HG02798 (cell line): ENCODE data around the gene TMEM238L.

Source experiments
- ATAC-seq: cut with Tn5 transposase; IDR thresholded peaks from one replicate; pipeline ENCODE4 v1.9.1; 2021; ENCODE audit warnings: mild to moderate bottlenecking; ENCODE audit not compliant: unreplicated experiment, poor library complexity

Gene TMEM238L

GRCh38 chr17:10777131-10777807 is 26.6 kb downstream of the TMEM238L start:
- no peak for ATAC-seq

DNA sequence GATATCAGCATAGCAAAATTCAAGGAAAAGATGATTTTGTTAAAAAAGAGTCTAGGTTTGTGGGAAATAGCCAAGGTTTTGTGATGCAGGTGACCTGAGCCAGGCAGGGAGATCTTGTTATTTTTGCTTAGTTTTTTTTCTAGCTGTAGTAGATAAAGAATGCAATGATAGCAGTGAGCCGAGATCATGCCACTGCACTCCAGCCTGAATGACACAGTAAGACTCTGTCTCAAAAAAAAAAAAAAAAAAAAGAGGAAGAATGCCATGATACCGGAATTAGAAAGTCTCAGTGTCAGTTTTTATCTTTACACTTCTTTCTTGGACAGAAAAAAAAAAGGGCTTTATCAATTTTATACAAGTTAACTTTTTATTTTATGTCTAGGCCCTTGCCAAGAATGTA is 27.5 kb downstream of the TMEM238L start:
- ATAC-seq = no peak

GRCh38 chr17:10775740-10776356 is 28.1 kb downstream of the TMEM238L start:
- no peak for ATAC-seq

DNA sequence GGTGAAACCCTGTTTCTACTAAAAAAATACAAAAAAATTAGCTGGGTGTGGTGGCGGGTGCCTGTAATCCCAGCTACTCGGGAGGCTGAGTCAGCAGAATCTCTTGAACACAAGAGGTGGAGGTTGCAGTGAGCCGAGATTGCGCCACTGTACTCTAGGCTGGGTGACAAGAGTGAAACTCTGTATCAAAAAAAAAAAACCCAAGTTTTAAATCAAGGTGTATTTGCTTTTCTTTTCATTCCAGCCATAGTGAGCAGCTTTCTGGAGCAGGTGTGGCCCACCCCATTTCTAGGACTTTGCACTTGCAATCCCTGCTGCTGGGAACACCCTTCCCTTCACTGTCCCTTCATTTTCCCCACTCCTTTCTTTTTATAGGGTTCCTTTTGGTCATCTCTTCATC is 28.8 kb downstream of the TMEM238L start:
- no peak for ATAC-seq

- ATAC-seq = no peak
Observed at GRCh38 chr17:10773391-10773790, 30.5 kb downstream of the TMEM238L start.

DNA sequence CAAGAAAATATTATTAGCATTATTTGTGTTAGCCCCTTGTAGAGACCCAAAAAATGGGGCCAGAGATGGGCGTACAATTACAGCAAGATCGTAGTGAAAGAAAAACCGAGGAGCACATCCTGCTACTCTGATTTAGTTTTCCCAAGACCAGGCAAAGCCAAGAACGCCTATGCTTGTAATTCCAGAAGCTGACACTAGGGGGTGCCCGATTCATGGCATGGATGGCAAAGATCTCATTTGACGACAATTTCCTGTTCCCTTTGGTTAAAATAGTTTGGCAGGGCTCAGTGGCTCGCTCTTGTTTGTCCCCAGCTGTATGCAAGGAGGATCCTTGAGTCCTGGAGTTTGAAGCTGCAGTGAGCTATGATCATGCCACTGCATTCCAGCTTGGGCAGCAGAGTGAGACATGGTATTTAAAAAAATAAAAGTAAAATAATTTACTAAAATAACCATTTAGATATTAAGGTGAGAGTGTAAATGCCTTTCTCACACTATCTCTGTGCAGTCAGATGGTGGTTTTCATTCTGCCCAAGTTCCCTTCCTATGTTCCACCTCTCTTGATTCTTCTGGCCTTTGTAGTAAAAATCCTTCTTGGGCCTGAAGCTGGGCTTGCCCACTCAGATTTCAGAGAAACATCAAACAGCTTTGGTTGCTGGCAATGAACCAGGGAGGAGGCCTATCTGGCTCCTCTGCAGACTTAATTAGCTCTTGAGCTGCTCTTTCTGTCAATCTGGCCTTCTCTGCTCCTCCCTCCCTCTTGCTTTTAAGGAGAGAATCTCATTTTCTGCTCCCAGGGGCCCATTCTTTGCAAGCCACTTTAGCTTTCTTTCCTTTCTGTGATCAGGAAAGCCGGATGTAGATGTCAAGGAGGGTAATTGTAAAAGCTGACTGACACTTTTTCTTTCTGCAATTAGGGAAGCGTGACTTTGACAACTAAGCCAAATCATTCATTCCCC is 31.2 kb downstream of the TMEM238L start:
- no peak for ATAC-seq

- no peak for ATAC-seq
Observed at GRCh38 chr17:10771148-10771547, 32.8 kb downstream of the TMEM238L start.

GRCh38 chr17:10769840-10770239 is 34.1 kb downstream of the TMEM238L start:
- no peak for ATAC-seq

DNA sequence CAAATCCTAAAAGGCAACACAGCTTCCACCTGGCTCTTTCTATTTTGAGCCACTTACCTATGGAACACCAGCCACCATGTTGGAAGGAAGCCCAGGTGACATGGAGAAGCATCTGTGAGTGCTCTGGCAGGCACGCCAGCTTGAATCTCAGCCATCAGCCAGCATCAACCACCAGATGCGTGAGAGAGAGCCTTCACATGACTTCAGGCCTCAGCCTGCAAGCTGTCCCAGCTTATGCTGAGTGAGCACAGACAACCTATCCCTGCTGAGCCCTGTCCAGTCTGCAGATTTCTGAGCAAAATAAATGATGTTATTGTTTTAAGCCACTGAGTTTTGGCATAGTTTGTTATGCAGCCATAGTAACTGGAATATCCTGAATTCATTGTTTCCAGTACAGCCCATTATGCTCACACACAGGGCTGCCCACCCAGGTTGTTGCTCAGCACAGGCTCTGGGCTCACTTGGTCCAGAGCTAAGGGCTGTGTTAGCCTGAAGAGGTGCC is 35.1 kb downstream of the TMEM238L start:
- ATAC-seq = no peak

GRCh38 chr17:10767232-10767631 is 36.7 kb downstream of the TMEM238L start:
- no peak for ATAC-seq

DNA sequence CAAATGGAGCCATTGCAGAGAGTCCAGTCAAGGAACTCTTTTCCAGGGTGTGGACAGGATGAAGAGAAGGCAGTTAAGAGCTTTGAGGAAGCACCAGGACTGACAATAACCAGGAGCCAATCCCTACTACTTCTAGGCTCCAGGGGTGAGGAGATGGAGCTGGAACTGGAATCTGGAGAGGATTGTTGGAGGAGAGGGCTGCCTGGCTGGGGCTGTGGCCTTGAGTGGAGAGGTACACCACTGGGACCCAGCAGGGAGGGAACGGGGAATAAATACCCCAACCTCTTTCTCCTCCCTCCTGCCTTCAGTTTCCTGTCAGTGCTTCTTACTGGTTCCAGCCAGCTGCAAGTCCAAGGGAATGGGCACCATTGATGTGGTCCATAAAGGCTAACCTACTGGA is 41.9 kb downstream of the TMEM238L start:
- no peak for ATAC-seq

GRCh38 chr17:10761281-10761680 is 42.6 kb downstream of the TMEM238L start:
- ATAC-seq = no peak

DNA sequence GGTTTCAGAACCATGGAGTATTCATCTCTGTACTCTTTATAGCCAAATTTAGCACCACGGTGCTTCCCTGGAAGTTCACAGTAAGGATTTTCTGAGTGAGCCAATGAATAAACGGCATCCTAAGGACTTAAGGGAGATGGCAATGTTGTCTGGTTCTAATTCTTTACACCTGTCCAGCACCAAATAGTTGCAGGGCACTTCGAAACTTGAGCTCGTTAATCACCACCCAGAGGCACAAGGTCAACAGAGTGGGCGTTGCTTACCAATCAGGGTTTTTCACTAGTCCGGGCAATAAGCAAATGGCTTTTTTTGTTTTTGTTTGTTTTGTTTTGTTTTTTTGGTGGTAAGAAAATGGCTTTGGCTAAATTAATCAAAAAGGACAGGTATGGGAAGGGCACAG is 45.8 kb downstream of the TMEM238L start:
- ATAC-seq = no peak

DNA sequence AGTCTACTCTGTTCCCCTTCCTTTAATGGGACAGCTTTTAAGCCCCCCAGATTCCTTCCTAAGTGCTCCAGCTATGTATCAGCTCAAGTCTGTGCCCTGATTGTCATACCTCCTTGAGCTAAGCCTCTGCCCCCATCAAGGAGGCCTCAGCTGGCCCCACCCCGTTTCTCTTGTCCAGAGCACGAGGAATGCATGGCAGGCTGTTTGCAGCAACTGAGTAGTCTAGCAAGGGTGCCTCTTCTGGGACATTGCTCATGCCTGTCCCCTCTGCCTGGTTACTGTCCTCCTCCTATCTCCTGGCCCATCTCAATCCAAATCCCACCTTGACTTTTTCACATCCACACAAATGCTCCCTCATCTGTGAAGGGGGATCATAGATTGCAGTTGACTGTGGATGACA is 46.3 kb downstream of the TMEM238L start:
- no peak for ATAC-seq

- ATAC-seq = no peak
Observed at GRCh38 chr17:10757067-10757466, 46.8 kb downstream of the TMEM238L start.

DNA sequence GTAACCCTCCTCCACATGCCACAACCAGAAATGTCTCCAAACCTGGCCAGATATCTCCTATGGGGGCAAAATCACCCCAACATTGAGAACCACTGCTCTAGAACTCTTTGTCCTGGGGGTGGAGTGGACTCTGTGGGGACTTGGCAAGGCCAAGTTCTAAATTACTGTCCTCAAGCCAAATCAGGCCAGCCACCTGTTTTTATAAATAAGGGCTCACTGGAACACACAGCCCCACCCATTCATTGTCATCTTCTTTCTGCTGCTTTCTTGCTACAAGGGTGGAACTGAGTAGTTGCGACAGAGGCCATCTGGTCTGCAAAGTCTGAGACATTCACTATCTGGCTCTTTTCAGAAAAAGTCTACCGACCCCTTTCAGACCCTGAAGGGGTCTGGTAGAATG is 47.3 kb downstream of the TMEM238L start:
- ATAC-seq = no peak

GRCh38 chr17:10756185-10756584 is 47.7 kb downstream of the TMEM238L start:
- no peak for ATAC-seq

DNA sequence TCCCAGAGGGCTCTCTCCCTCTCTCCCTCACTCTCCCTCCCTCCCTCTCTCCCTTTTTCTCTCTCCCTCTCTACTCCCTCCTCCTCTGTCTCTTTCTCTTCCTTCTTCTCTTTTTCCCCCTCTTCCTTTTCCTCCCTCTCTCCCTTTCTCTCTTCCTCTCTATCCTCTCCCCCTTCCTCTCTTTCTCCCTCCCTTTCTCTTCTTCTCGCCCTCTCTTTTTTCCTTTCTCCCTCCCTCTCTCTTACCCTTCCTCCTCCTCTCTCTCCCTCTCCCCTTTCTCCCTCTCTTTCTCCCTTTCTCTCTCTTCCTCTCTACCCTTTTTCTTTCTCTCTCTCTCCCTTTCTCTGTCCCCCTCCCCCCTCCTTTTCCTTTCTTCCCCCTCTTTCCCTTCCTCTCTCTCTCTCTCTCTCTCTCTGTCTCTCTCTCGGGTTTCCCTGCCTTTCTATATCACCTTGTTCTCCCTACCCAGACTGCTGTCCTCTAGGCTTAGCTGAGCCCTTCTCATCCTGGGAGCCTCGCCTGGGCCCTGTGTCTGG is 48.2 kb downstream of the TMEM238L start:
- no peak for ATAC-seq

DNA sequence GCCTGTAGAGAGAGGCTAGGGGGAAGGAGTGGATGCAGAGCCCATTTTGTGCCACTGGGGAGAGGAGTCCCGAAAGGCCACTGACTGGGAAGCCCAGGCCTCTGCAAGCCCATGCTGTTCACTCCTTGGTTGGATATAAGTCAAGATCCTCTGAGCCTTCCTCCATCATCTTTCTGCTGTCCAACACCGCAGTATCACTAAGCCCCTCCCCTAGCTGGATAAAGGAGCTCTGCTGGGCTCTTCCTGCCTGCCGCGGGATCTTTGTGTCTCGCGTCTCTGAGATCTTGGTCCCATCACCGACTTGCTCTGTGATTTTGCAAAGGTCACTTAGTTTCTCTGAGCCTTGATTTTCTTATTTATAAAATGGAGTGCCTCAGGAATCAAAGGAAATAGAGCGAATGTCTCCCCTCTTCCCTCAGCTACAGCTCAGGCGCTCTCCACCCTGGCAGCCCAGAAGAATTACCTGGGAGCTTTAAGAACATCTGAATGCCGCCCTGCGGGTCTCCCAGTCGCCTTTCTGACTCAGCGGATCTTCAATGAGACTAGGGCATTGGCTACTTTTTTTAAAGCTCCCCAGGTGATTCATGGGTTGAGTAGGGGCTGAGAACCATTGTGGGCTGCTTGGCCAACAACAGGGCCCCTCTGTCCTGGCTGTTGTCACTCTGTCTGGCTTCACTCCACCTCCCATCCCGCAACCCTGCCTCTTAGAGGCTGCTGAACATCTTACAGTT is 48.9 kb downstream of the TMEM238L start:
- ATAC-seq = no peak

- no peak for ATAC-seq
Observed at GRCh38 chr17:10754109-10754508, 49.8 kb downstream of the TMEM238L start.
